ENCODE results near the gene SLCO3A1. TPM values are rescaled to one million over a fixed set of nuclear protein-coding genes. Genes with fewer than 3 reads are reported as not detected.

The SLCO3A1 gene
- total and polyA plus RNA-seq, 2 of the 8 experiments (the other 6 are each of a cell fraction or from before 2014, with no cell fraction given) = 15.1 to 20.4 TPM

DNA sequence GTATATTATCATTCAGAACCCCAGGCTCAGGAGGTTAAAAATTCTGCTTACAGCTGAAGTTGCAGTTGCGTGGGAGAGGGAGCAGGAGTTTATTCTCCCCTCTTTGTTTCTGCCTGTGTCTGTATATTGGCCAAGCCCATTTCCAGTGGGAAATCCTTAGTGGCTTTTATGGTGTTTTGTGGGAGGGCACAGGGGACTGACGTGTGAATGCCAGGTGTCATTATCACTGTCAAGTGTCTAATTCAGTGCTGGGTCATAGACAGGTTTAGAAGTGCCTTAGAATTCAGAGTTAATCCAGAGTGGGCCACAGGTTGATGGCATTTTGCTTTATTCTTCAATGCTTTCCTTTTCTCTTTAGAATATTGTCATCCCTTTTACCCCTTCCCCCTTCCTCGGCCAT lies 33.4 kb downstream of the SLCO3A1 start:
- H3K9ac ChIP-seq (replicated peaks in 1 of 4; ENCODE audit: extremely low read depth in 1 of 4, low read depth in 3 of 4, low read length in 3 of 4) = no peak overlapping the region
- peaks cover 3% of the 10 kb centered on the region; the same call in 1 of the 2 replicates for H3K79me1 ChIP-seq (ENCODE audit: low read depth, low read length)
- H3K14ac ChIP-seq (ENCODE audit: insufficient read length) = no peak overlapping the region
- no peak overlapping the region for H2BK120ac ChIP-seq (replicated peaks; ENCODE audit: low read depth, low read length)
- no peak overlapping the region for H2BK12ac ChIP-seq (ENCODE audit: low read depth, low read length)
- H3K4me1 ChIP-seq (replicated peaks in 1 of 4; ENCODE audit: control insufficient read depth in 3 of 4, insufficient read depth in 4 of 4, low read length in 3 of 4) = peaks cover 3 to 14% (median 8%) of the 10 kb centered on the region in 4 experiments; a peak in 6 of 7 replicates
- H3K56ac ChIP-seq (replicated peaks; ENCODE audit: insufficient read length, low read depth, low read length) = no peak overlapping the region
- H2AK5ac ChIP-seq (ENCODE audit: low read depth, low read length) = no peak overlapping the region
- ChIA-PET POLR2A (ENCODE audit: partially characterized antibody) (interaction anchor here (0.6 kb wide), 1 partner anchor 581 kb away, joined by 3 read pairs; no protein-coding TSS in a partner anchor), CTCF (ENCODE audit: partially characterized antibody) (interaction anchor here (0.5 to 5.8 kb wide), 17 partner anchors 8 to 1822 kb away, joined by 3 to 45 read pairs (median 4); no protein-coding TSS in a partner anchor)
- 89% methylated on average over 3 of the region's 3 CpGs; no CpG with 5 or more reads in 1 of the 2 experiments for WGBS, 2 experiments (ENCODE audit: extremely low coverage in 1 of 2, insufficient coverage in 1 of 2, insufficient read length in 1 of 2, insufficient replicate concordance in 2 of 2, low coverage in 1 of 2, low lambda C conversion rate in 2 of 2, missing lambda C conversion rate in 1 of 2)
- DNase-seq (ENCODE audit: low read depth in 1 of 2, low spot score in 2 of 2) = no peak
- H3K79me2 ChIP-seq (ENCODE audit: control insufficient read depth in 1 of 2, insufficient read depth in 2 of 2, low read length in 2 of 2) = 0 out of 4 replicates have a peak, but pooled peaks cover 0 to 6% of the 10 kb centered on the region in 2 experiments
- no peak overlapping the region for H4K8ac ChIP-seq (ENCODE audit: extremely low read depth, insufficient read depth, low read length)
- no peak overlapping the region for H4K91ac ChIP-seq (replicated peaks; ENCODE audit: insufficient read length, low read length)
- H2BK5ac ChIP-seq (ENCODE audit: low read depth, low read length) = no peak overlapping the region
- H3K4ac ChIP-seq (replicated peaks; ENCODE audit: insufficient read length, low read depth, low read length) = no peak overlapping the region
- H4K5ac ChIP-seq (ENCODE audit: insufficient read length, low read depth, low read length) = no peak overlapping the region
- H2AFZ ChIP-seq (ENCODE audit: low read length) = no peak overlapping the region
- H3K18ac ChIP-seq (ENCODE audit: extremely low read depth, low read length) = no peak overlapping the region
- peaks cover 0 to 2% of the 10 kb centered on the region in 2 experiments for H4K20me1 ChIP-seq (replicated peaks in 1 of 2; ENCODE audit: control insufficient read depth in 1 of 2, insufficient read depth in 2 of 2, low read length in 2 of 2)
- no peak overlapping the region for H3K23ac ChIP-seq (ENCODE audit: insufficient read length)
- no peaks in the 10 kb centered on the region for H3K36me3 ChIP-seq (ENCODE audit: control insufficient read depth in 2 of 4, insufficient read depth in 4 of 4, low read length in 3 of 4)
- no peak for TF ChIP-seq NRF1 (IDR thresholded peaks at IDR 0.05; ENCODE audit: low read depth, low read length)
- TF ChIP-seq RXRA (IDR thresholded peaks at IDR 0.05; ENCODE audit: insufficient read depth, low read depth, low read length) = no peak
- no peak for TF ChIP-seq KDM1A (IDR thresholded peaks at IDR 0.05; ENCODE audit: borderline replicate concordance, low read length)
- TF ChIP-seq, protein P1, sequence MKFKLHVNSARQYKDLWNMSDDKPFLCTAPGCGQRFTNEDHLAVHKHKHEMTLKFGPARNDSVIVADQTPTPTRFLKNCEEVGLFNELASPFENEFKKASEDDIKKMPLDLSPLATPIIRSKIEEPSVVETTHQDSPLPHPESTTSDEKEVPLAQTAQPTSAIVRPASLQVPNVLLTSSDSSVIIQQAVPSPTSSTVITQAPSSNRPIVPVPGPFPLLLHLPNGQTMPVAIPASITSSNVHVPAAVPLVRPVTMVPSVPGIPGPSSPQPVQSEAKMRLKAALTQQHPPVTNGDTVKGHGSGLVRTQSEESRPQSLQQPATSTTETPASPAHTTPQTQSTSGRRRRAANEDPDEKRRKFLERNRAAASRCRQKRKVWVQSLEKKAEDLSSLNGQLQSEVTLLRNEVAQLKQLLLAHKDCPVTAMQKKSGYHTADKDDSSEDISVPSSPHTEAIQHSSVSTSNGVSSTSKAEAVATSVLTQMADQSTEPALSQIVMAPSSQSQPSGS (IDR thresholded peaks at IDR 0.05; ENCODE audit: low read length) = no peak
- TF ChIP-seq CBX8 (IDR thresholded peaks at IDR 0.05; ENCODE audit: borderline replicate concordance, low read depth, low read length) = no peak
- TF ChIP-seq CHD1 (IDR thresholded peaks at IDR 0.05; ENCODE audit: low read depth, low read length) = no peak
- TF ChIP-seq TAF1 (IDR thresholded peaks at IDR 0.05; ENCODE audit: low read depth, low read length) = no peak
- TF ChIP-seq ZNF274 (IDR thresholded peaks at IDR 0.05; ENCODE audit: borderline replicate concordance, extremely low read depth, low read length) = no peak
- no peak for TF ChIP-seq SUZ12 (IDR thresholded peaks at IDR 0.05; ENCODE audit: low read length)
- TF ChIP-seq KDM5A (IDR thresholded peaks at IDR 0.05; ENCODE audit: low read length) = no peak
- no peak for TF ChIP-seq TAF7 (optimal IDR thresholded peaks at IDR 0.05; ENCODE audit: borderline replicate concordance, low read depth, low read length)
- H3K23me2 ChIP-seq (ENCODE audit: low read depth, low read length) = no peaks in the 10 kb centered on the region
- H2BK15ac ChIP-seq (ENCODE audit: low read length) = no peak overlapping the region
- no peak for FAIRE-seq
- no peak overlapping the region for H3K27ac ChIP-seq (ENCODE audit: low read depth, low read length)
- H3K4me3 ChIP-seq (ENCODE audit: extremely low read depth in 1 of 4, insufficient read depth in 2 of 4, low read depth in 3 of 4, low read length in 4 of 4) = no peak overlapping the region
- H3K27me3 ChIP-seq (replicated peaks in 1 of 4; ENCODE audit: control insufficient read depth in 3 of 4, extremely low read depth in 1 of 4, insufficient read depth in 3 of 4, low read length in 3 of 4) = no peaks in the 10 kb centered on the region
- no peak overlapping the region for H2BK20ac ChIP-seq (ENCODE audit: low read length)
- no peak overlapping the region for H3K4me2 ChIP-seq (ENCODE audit: insufficient read depth in 1 of 2, low read depth in 2 of 2, low read length in 2 of 2)
- no peaks in the 10 kb centered on the region for H3K9me3 ChIP-seq (ENCODE audit: insufficient read depth in 2 of 2, low read depth in 1 of 2, low read length in 1 of 2)
